Body of pancreas (tissue), 4 donors: ENCODE results near the gene ZG16. TPM values are rescaled to one million over a fixed set of nuclear protein-coding genes. Genes with fewer than 3 reads are reported as not detected.

Source experiments
- ATAC-seq: fragments of 150-250 bp; one replicate; pipeline ENCODE4 v1.9.1; 2016
- DNase-seq, 4 donors: peaks; one replicate each; pipeline ENCODE4 v3.0.0-alpha.2; 2019
- H3K27ac ChIP-seq, 4 donors: fragments of 200-600 bp; sonication (generic); 1 replicate in 3 of 4; 2 replicates in 1 of 4; pipeline versions ENCODE4 v1.5.1 to v1.6.1; 2016 to 2019; ENCODE audit warnings: mild to moderate bottlenecking in 1 of 4, mixed read lengths in 1 of 4, moderate library complexity in 1 of 4
- H3K27me3 ChIP-seq, 2 donors: fragments of 200-600 bp; sonication (generic); one replicate each; pipeline ENCODE4 v1.6.0; 2016; ENCODE audit warnings: mild to moderate bottlenecking in 1 of 2
- H3K36me3 ChIP-seq, 2 donors: fragments of 200-600 bp; sonication (generic); replicated peaks in 1 of 2; 2 replicates each; pipeline ENCODE4 v1.5.1; 2016; ENCODE audit warnings: low read depth in 2 of 2; ENCODE audit not compliant: insufficient read depth in 1 of 2
- H3K4me1 ChIP-seq: fragments of 200-600 bp; sonication (generic); one replicate; pipeline ENCODE4 v1.6.0; 2016
- H3K4me3 ChIP-seq, 2 donors: fragments of 200-600 bp; sonication (generic); 1 replicate in 1 of 2; 2 replicates in 1 of 2; pipeline ENCODE4 v1.5.1; 2016 to 2019
- H3K9me3 ChIP-seq, 3 donors: fragments of 200-600 bp; sonication (generic); 1 replicate in 2 of 3; 2 replicates in 1 of 3; pipeline ENCODE4 v1.5.1; 2016
- POLR2A ChIP-seq, 3 donors: fragments of 450-650 bp; IDR thresholded peaks; one replicate each; pipeline ENCODE4 v1.6.1; 2016; ENCODE audit warnings: antibody characterized with exemption in 3 of 3, mild to moderate bottlenecking in 2 of 3
- WGBS, 2 donors: methylation state at CpG; one replicate each; pipeline ENCODE4 v1.1.5; 2017; 5-methylcytosine and 5-hydroxymethylcytosine counted together
- intact Hi-C: fragments of 100-400 bp; cut with DNase I; formaldehyde crosslinking; loops from one replicate; pipeline ENCODE4 v1.15.1; 2023
- total RNA-seq, 2 donors: library from RNA; depleted of rRNA; stranded (reverse); fragments of >200 nt; gene quantifications; one replicate each; pipeline ENCODE4 v1.1.0, GENCODE V29; 2016
- TF ChIP-seq, protein P1 (sequence below), 7 experiments: fragments of 450-650 bp in 4 of 7; fragments of 200-600 bp in 3 of 7; sonication (generic) in 3 of 7; IDR thresholded peaks; one replicate each; pipeline ENCODE4 v1.5.1; 2016 to 2019; ENCODE audit warnings: antibody characterized with exemption in 7 of 7

ZG16 gene
- total RNA-seq, 2 donors from 2014 or later: 0.26 to 0.99 TPM

DNA sequence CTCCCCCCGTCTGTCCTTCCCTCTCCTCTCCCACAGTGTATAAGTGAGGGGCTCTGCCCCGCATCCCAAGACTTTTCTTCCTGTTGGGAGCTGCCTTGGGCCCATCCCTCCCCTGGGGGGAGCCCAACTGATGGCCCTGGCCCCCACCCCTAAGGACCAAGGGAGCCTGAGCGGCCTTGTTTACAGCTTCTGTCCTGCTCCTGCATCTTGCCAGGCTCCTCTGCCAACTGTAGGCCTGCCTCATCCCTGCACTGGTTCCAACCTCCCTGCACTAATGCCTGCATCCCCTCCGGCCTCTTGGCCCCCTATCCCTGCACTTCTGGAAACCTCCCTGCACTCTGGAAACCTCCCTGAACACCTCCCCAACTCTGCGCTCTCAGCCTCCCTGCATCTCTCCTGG, 36.5 kb downstream of the ZG16 start:
- H3K27ac ChIP-seq: no peak overlapping the region
- H3K4me3 ChIP-seq: no peak overlapping the region
- ATAC-seq (no peak), DNase-seq (no peak)
- peaks cover 65% of the 10 kb centered on the region for H3K4me1 ChIP-seq
- intact Hi-C loops: no loop called here
- H3K36me3 ChIP-seq: no peaks in the 10 kb centered on the region
- no peaks in the 10 kb centered on the region for H3K9me3 ChIP-seq
- no peaks in the 10 kb centered on the region for H3K27me3 ChIP-seq
- TF ChIP-seq, protein P1, sequence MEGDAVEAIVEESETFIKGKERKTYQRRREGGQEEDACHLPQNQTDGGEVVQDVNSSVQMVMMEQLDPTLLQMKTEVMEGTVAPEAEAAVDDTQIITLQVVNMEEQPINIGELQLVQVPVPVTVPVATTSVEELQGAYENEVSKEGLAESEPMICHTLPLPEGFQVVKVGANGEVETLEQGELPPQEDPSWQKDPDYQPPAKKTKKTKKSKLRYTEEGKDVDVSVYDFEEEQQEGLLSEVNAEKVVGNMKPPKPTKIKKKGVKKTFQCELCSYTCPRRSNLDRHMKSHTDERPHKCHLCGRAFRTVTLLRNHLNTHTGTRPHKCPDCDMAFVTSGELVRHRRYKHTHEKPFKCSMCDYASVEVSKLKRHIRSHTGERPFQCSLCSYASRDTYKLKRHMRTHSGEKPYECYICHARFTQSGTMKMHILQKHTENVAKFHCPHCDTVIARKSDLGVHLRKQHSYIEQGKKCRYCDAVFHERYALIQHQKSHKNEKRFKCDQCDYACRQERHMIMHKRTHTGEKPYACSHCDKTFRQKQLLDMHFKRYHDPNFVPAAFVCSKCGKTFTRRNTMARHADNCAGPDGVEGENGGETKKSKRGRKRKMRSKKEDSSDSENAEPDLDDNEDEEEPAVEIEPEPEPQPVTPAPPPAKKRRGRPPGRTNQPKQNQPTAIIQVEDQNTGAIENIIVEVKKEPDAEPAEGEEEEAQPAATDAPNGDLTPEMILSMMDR (IDR thresholded peaks at IDR 0.05): no peak
- TF ChIP-seq POLR2A (IDR thresholded peaks at IDR 0.05): no peak
- WGBS, 2 donors: 93 to 98% methylated on average over 5 of the region's 5 CpGs

DNA sequence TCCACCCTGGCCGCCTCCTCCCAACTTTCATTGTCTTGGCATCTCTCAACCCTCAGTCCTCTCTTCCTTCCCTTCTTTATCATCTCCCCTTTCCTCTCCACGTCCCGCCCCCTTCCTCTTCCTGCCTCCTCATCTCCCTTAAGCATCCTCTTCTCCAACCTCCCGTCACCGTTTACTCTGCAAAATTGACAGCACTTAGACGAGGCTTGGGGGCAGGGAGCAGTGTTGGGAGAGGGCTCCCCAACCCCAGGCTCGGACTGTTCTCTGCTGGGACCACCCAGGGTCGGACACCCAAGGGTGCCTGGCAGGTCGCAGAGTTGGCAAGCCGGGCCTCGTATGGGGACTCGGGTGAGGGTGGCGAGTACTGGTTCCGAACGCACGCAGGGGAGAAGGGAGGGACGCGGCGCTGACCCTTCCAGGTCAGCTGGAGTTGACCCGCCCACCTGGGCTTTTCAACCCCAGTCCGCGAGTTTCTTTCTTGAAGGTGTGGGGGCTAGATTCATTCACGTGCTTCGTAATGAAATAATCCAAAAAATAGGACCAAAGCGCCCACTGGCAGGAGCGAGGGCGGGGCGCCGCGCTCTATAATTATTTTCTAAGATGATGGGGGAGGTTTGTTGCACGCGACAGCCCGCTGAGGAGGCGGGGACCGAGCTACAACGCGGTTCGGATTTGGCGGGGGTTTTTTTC, 37.1 kb downstream of the ZG16 start:
- Histone ChIP-seq H3K9me3 (no peaks in the 10 kb centered on the region), H3K27me3 (no peaks in the 10 kb centered on the region), H3K4me1 (peaks cover 65% of the 10 kb centered on the region), H3K27ac (peak overlapping the region in 3 of 4 donors; percentile 85 to 97 (median 97)), H3K4me3 (no peak overlapping the region), H3K36me3 (no peaks in the 10 kb centered on the region)
- TF ChIP-seq, protein P1 (IDR thresholded peaks at IDR 0.05): no peak
- peak in 2 of 4 donors; percentile 38 to 47 for DNase-seq
- ATAC-seq: no peak
- intact Hi-C loops: no loop called here
- WGBS, 2 donors: 11 to 16% methylated on average over 35 to 39 of the region's 39 CpGs

DNA sequence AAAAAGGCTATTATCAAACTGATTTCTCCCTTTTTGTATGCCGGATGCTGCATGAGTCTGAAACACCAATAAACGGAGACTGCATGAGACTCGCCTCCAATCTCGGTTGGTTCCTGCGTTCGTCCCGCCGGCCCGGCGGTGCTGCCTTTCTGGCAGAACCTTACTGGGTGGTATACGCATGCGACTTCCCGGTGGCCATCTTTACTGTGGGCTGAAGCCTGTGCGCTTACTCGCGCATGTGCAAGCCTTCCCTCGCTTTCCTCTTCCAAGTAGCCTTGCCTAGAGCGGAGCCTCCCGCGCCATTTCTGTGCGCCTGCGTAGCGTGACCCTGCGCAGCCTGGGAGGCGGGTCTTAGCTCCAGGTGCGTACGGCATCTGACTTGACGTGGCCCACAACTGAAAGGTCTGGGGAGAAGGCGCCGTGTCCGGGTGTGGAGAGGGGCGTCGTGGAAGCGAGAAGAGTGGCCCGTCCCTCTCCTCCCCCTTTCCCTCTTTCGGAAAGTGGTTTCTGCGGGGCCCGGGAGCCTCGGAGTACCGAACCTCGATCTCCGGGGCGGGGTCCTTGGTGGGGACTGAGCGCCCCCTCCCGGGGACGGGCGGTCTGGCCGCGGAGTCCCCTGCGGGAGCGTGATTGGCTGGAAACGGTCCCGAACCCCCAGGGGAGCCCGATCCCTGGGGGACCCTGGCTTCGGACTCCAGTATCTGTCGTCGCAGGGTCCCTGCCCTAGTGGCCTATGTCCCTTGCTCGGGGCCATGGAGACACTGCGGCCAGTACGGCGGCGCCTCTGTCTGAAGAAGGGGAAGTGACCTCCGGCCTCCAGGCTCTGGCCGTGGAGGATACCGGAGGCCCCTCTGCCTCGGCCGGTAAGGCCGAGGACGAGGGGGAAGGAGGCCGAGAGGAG, 38.0 kb downstream of the ZG16 start, which contains the start of gene PAGR1:
Gene PAGR1 (plus strand): TSS at position 360 of the 901 bp plus-strand sequence. CDS start 374 bp downstream, at position 734.
- TF ChIP-seq, protein P1 (IDR thresholded peaks at IDR 0.05): peak; percentile 80 to 93 (median 89)
- TF ChIP-seq POLR2A (IDR thresholded peaks at IDR 0.05): peak; percentile 49 to 87 (median 85)
- 0 to 1% methylated on average over 32 to 70 of the region's 70 CpGs for WGBS, 2 donors

DNA sequence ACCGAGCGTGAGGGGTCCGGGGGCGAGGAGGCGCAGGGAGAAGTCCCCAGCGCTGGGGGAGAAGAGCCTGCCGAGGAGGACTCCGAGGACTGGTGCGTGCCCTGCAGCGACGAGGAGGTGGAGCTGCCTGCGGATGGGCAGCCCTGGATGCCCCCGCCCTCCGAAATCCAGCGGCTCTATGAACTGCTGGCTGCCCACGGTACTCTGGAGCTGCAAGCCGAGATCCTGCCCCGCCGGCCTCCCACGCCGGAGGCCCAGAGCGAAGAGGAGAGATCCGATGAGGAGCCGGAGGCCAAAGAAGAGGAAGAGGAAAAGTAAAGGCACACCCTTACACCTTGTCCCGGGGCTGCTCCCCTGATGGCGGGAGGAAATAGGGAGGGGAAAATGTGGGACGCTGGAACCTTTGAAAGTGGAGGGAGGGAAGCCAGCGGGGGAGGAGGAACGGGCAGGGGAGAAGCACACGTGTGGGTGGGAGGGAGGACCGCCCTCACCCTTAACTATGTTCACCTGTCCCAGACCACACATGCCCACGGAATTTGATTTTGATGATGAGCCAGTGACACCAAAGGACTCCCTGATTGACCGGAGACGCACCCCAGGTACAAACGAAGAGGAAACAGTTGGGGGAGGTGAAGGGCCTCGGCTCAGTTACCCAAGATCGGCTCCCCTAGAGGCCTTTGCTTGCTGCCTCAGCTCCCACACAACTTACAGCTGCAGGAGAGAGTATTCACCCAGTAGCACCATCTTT, 38.8 kb downstream of the ZG16 start:
- ATAC-seq: peak; percentile 32
- peak; percentile 64 to 75 (median 74) for DNase-seq
- WGBS, 2 donors: 1% methylated on average over 21 to 37 of the region's 37 CpGs
- H3K9me3 ChIP-seq: no peaks in the 10 kb centered on the region
- peak overlapping the region; percentile 85 to 97 (median 96) for H3K27ac ChIP-seq
- no peak for TF ChIP-seq POLR2A (IDR thresholded peaks at IDR 0.05)
- TF ChIP-seq, protein P1 (IDR thresholded peaks at IDR 0.05): peak in 1 of 7 experiments; percentile 14
- intact Hi-C loops: no loop called here
- no peaks in the 10 kb centered on the region for H3K36me3 ChIP-seq
- no peaks in the 10 kb centered on the region for H3K27me3 ChIP-seq
- peak overlapping the region; percentile 71 to 76 for H3K4me3 ChIP-seq
- H3K4me1 ChIP-seq: peaks cover 60% of the 10 kb centered on the region

More for the DNA sequence above, 38.0 kb downstream of the ZG16 start, which contains the start of gene PAGR1:
- intact Hi-C loops: no loop called here
- DNase-seq: peak; percentile 99
- H3K4me1 ChIP-seq: peaks cover 60% of the 10 kb centered on the region
- no peaks in the 10 kb centered on the region for H3K9me3 ChIP-seq
- H3K4me3 ChIP-seq: peak within 1 kb of the TSS; percentile 71 to 76
- H3K27me3 ChIP-seq: no peaks in the 10 kb centered on the region
- no peaks in the 10 kb centered on the region for H3K36me3 ChIP-seq
- peak; percentile 82 for ATAC-seq
- H3K27ac ChIP-seq: peak within 1 kb of the TSS; percentile 85 to 97 (median 96)
